Measurements from ENCODE around the gene OBP2A. TPM values are rescaled to one million over a fixed set of nuclear protein-coding genes. Genes with fewer than 3 reads are reported as not detected.

OBP2A gene
- total RNA-seq, 1 donor from 2014 or later: not detected

GRCh38 chr9:135565636-135566035 is 19.7 kb downstream of the OBP2A start:
- no peak for ATAC-seq
- intact Hi-C loops (cut with DNase I): no loop called here
- no peak for DNase-seq (ENCODE audit: missing footprints)

GRCh38 chr9:135566552-135566951 is 20.6 kb downstream of the OBP2A start:
- intact Hi-C loops (cut with DNase I): no loop called here
- DNase-seq (ENCODE audit: missing footprints) (no peak), ATAC-seq (no peak)

GRCh38 chr9:135567311-135567710 is 21.4 kb downstream of the OBP2A start:
- DNase-seq (ENCODE audit: missing footprints) (no peak), ATAC-seq (no peak)
- intact Hi-C loops (cut with DNase I): no loop called here

- DNase-seq (ENCODE audit: missing footprints) (no peak), ATAC-seq (no peak)
- intact Hi-C loops (cut with DNase I): no loop called here
Observed at GRCh38 chr9:135568026-135568425, 22.1 kb downstream of the OBP2A start.

GRCh38 chr9:135570456-135570855 is 24.5 kb downstream of the OBP2A start:
- intact Hi-C loops (cut with DNase I): no loop called here
- ATAC-seq: no peak
- no peak for DNase-seq (ENCODE audit: missing footprints)

- intact Hi-C loops (cut with DNase I): no loop called here
- ATAC-seq: no peak
- DNase-seq (ENCODE audit: missing footprints): no peak
Observed at GRCh38 chr9:135572233-135572632, 26.3 kb downstream of the OBP2A start.

GRCh38 chr9:135573124-135573523 is 27.2 kb downstream of the OBP2A start:
- DNase-seq (ENCODE audit: missing footprints): no peak
- ATAC-seq: no peak
- intact Hi-C loops (cut with DNase I): no loop called here

- DNase-seq (ENCODE audit: missing footprints): no peak
- ATAC-seq: no peak
- intact Hi-C loops (cut with DNase I): no loop called here
Observed at GRCh38 chr9:135574331-135574730, 28.4 kb downstream of the OBP2A start.

GRCh38 chr9:135574943-135575342 is 29.0 kb downstream of the OBP2A start:
- ATAC-seq: no peak
- no peak for DNase-seq (ENCODE audit: missing footprints)
- intact Hi-C loops (cut with DNase I): no loop called here

GRCh38 chr9:135575995-135576631 is 30.2 kb downstream of the OBP2A start:
- intact Hi-C loops (cut with DNase I): no loop called here
- no peak for ATAC-seq
- DNase-seq (ENCODE audit: missing footprints): no peak

GRCh38 chr9:135577256-135577655 is 31.3 kb downstream of the OBP2A start:
- no peak for DNase-seq (ENCODE audit: missing footprints)
- intact Hi-C loops (cut with DNase I): no loop called here
- ATAC-seq: no peak

- ATAC-seq: no peak
- no peak for DNase-seq (ENCODE audit: missing footprints)
- intact Hi-C loops (cut with DNase I): no loop called here
Observed at GRCh38 chr9:135579356-135579755, 33.4 kb downstream of the OBP2A start.

GRCh38 chr9:135579889-135580660 is 34.1 kb downstream of the OBP2A start:
- intact Hi-C loops (cut with DNase I): no loop called here
- ATAC-seq: no peak

GRCh38 chr9:135580664-135581380 is 34.9 kb downstream of the OBP2A start:
- intact Hi-C loops (cut with DNase I): no loop called here
- DNase-seq (ENCODE audit: missing footprints) (no peak), ATAC-seq (no peak)

More at GRCh38 chr9:135579889-135580660, 34.1 kb downstream of the OBP2A start:
- DNase-seq (ENCODE audit: missing footprints): no peak

- ATAC-seq: no peak
- intact Hi-C loops (cut with DNase I): no loop called here
- DNase-seq (ENCODE audit: missing footprints): no peak
Observed at GRCh38 chr9:135581636-135582426, 35.9 kb downstream of the OBP2A start.

- ATAC-seq: no peak
- DNase-seq (ENCODE audit: missing footprints): no peak
- intact Hi-C loops (cut with DNase I): no loop called here
Observed at GRCh38 chr9:135582541-135582940, 36.6 kb downstream of the OBP2A start.

- ATAC-seq (no peak), DNase-seq (ENCODE audit: missing footprints) (no peak)
- intact Hi-C loops (cut with DNase I): no loop called here
Observed at GRCh38 chr9:135582966-135583687, 37.2 kb downstream of the OBP2A start.

- DNase-seq (ENCODE audit: missing footprints): no peak
- intact Hi-C loops (cut with DNase I): no loop called here
- ATAC-seq: no peak
Observed at GRCh38 chr9:135583688-135584011, 37.7 kb downstream of the OBP2A start.

GRCh38 chr9:135584371-135584770 is 38.4 kb downstream of the OBP2A start:
- no peak for ATAC-seq
- intact Hi-C loops (cut with DNase I): no loop called here
- DNase-seq (ENCODE audit: missing footprints): no peak
